Transverse colon (tissue), 3 donors: ENCODE data around the gene MEGF11.

Experiments used
- CTCF ChIP-seq, 5 experiments: fragments of 200-600 bp in 3 of 5; fragments of 450-650 bp in 2 of 5; sonication (generic) in 3 of 5; IDR thresholded peaks; 1 replicate in 2 of 5; 2 replicates in 3 of 5; pipeline ENCODE4 v1.5.1; 2016 to 2017; ENCODE audit warnings: antibody characterized with exemption in 5 of 5, inconsistent platforms in 3 of 5, mild to moderate bottlenecking in 2 of 5, moderate library complexity in 1 of 5
- POLR2A ChIP-seq: fragments of 450-650 bp; IDR thresholded peaks from one replicate; pipeline ENCODE4 v1.6.1; 2016; ENCODE audit warnings: antibody characterized with exemption, mild to moderate bottlenecking, moderate library complexity

DNA sequence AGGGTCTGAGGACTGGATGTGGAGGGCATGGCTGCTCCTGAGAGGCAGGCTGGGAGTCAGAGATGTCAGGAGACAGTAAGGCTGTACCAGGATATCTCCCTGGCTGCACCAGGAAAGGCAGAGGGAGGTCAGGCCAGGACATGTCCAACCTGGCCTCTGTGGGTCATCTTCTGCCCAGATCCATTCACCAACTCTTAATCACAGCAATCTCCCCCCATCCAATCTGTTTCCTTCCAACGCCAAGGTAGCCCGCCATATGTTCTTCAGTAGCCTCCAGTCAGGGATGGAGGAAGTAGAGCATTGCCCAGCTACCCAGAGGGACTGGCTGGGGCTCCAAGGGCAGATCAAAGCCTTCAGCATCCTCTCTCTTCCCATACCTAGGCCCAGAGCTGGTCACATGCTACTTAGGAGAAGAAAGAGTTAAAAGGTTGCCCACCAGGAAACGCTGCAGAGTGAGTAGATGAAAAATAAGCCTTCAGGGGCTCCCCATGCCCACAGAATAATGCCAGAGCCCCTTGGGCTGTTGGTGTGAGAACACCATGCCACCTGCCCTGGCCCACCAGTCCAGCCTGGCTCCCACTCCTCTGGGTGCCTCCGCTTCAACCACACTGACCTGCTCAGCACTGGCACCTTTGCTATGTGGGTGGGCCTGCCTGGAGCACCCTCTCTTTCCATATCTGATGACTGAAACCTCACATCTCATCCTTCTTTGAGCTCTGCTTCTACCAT lies 176.8 kb downstream of the MEGF11 start:
- TF ChIP-seq POLR2A (no peak), CTCF (IDR thresholded peaks at IDR 0.05) (no peak)
